NCI-H1694 (cell line): ENCODE results near the gene AP5Z1.

Source experiments
- DNase-seq: peaks from one replicate; lab custom pipeline; 2025; lab: John Stamatoyannopoulos, UW

The AP5Z1 gene

GRCh38 chr7:4745971-4746919, 29.2 kb upstream of the AP5Z1 start:
- DNase-seq = no peak

GRCh38 chr7:4747013-4747412, 28.4 kb upstream of the AP5Z1 start:
- no peak for DNase-seq

- no peak for DNase-seq
Measured at GRCh38 chr7:4747746-4748145, 27.7 kb upstream of the AP5Z1 start.

- no peak for DNase-seq
Measured at GRCh38 chr7:4748231-4748681, 27.2 kb upstream of the AP5Z1 start.

- no peak for DNase-seq
Measured at GRCh38 chr7:4749363-4749762, 26.1 kb upstream of the AP5Z1 start.

GRCh38 chr7:4749798-4750197, 25.6 kb upstream of the AP5Z1 start:
- no peak for DNase-seq

- no peak for DNase-seq
Measured at GRCh38 chr7:4751398-4751947, 23.9 kb upstream of the AP5Z1 start.

GRCh38 chr7:4753598-4754432, 21.6 kb upstream of the AP5Z1 start:
- DNase-seq = peak; percentile 29

GRCh38 chr7:4754433-4755010, 20.9 kb upstream of the AP5Z1 start:
- DNase-seq = no peak

- no peak for DNase-seq
Measured at GRCh38 chr7:4755045-4755444, 20.4 kb upstream of the AP5Z1 start.

- no peak for DNase-seq
Measured at GRCh38 chr7:4758111-4758510, 17.3 kb upstream of the AP5Z1 start.

GRCh38 chr7:4758791-4759190, 16.6 kb upstream of the AP5Z1 start:
- DNase-seq = no peak

- DNase-seq = no peak
Measured at GRCh38 chr7:4759211-4759610, 16.2 kb upstream of the AP5Z1 start.

GRCh38 chr7:4760952-4761351, 14.5 kb upstream of the AP5Z1 start:
- no peak for DNase-seq

- no peak for DNase-seq
Measured at GRCh38 chr7:4762121-4763055, 13.0 kb upstream of the AP5Z1 start.

GRCh38 chr7:4763091-4763793, 12.2 kb upstream of the AP5Z1 start:
- DNase-seq = no peak

- DNase-seq = no peak
Measured at GRCh38 chr7:4763794-4764185, 11.6 kb upstream of the AP5Z1 start.

- no peak for DNase-seq
Measured at GRCh38 chr7:4764402-4765007, 10.9 kb upstream of the AP5Z1 start.

GRCh38 chr7:4765776-4766490, 9.5 kb upstream of the AP5Z1 start:
- no peak for DNase-seq
